ENCODE data around the gene CDCA7.
A peak's percentile ranks its signal among the peaks of the same experiment; 100 is the strongest.
"Not testable (repeated sequence)": the region's sequence is repeated elsewhere in the genome, so short reads cannot be mapped to it uniquely, and the experiment has no call there.

The CDCA7 gene

GRCh38 chr2:173354582-173355131 is at the start of gene CDCA7:
Gene CDCA7, plus strand, starts transcription at chr2:173354872. Its CDS starts 92 bp downstream, at chr2:173354964.
- ChIA-PET POLR2A (interaction anchor here (0.9 to 1.0 kb wide), 2 partner anchors 17 to 20 kb away, joined by 3 to 4 read pairs; no protein-coding TSS in a partner anchor), CTCF (no interaction called here)
- peak; percentile 90 for DNase-seq (ENCODE audit: extremely low spot score)
- TF ChIP-seq NFRKB (IDR thresholded peaks at IDR 0.05) (peak; percentile 84), SUZ12 (IDR thresholded peaks at IDR 0.05) (no peak), SP1 (IDR thresholded peaks at IDR 0.05) (no peak), ELF4 (IDR thresholded peaks at IDR 0.05) (no peak), FOXM1 (IDR thresholded peaks at IDR 0.05; ENCODE audit: borderline replicate concordance) (peak; percentile 95), L3MBTL2 (conservative IDR thresholded peaks at IDR 0.05) (peak; percentile 90), BHLHE40 (IDR thresholded peaks at IDR 0.05; ENCODE audit: borderline replicate concordance) (no peak), LEF1 (IDR thresholded peaks at IDR 0.05; ENCODE audit: borderline replicate concordance) (peak; percentile 92), CTBP1 (IDR thresholded peaks at IDR 0.05; ENCODE audit: borderline replicate concordance) (peak; percentile 68; the same call in 1 of the 2 replicates), ARNT (IDR thresholded peaks at IDR 0.05) (peak; percentile 82)

- TF ChIP-seq CTBP1 (IDR thresholded peaks at IDR 0.05; ENCODE audit: borderline replicate concordance) (no peak), SP1 (IDR thresholded peaks at IDR 0.05) (no peak), FOXK2 (IDR thresholded peaks at IDR 0.05) (no peak), HDGF (IDR thresholded peaks at IDR 0.05; ENCODE audit: borderline replicate concordance) (no peak), TARDBP (IDR thresholded peaks at IDR 0.05) (no peak), ARNT (IDR thresholded peaks at IDR 0.05) (no peak), BHLHE40 (IDR thresholded peaks at IDR 0.05; ENCODE audit: borderline replicate concordance) (no peak)
- no peak for DNase-seq (ENCODE audit: extremely low spot score)
- ChIA-PET CTCF (no interaction called here), POLR2A (no interaction called here)
These were observed 49.4 kb upstream of the CDCA7 start for GRCh38 chr2:173305303-173305702.

GRCh38 chr2:173307293-173307692 is 47.4 kb upstream of the CDCA7 start:
- no peak for DNase-seq (ENCODE audit: extremely low spot score)
- TF ChIP-seq HDGF (IDR thresholded peaks at IDR 0.05; ENCODE audit: borderline replicate concordance): no peak
- TF ChIP-seq SP1 (IDR thresholded peaks at IDR 0.05): no peak
- TF ChIP-seq PKNOX1 (IDR thresholded peaks at IDR 0.05): no peak
- no peak for TF ChIP-seq L3MBTL2 (conservative IDR thresholded peaks at IDR 0.05)
- TF ChIP-seq SUZ12 (IDR thresholded peaks at IDR 0.05): no peak
- no peak for TF ChIP-seq BHLHE40 (IDR thresholded peaks at IDR 0.05; ENCODE audit: borderline replicate concordance)
- ChIA-PET CTCF (interaction anchor here (1.7 kb wide), 1 partner anchor 12 kb away, joined by 4 read pairs; no protein-coding TSS in a partner anchor), POLR2A (no interaction called here)

GRCh38 chr2:173309370-173309769 is 45.3 kb upstream of the CDCA7 start:
- CTCF ChIA-PET; DNase-seq (ENCODE audit: extremely low spot score); POLR2A ChIA-PET: not testable (repeated sequence)

- POLR2A ChIA-PET: no interaction called here
- DNase-seq (ENCODE audit: extremely low spot score): no peak
- TF ChIP-seq FOXM1 (IDR thresholded peaks at IDR 0.05; ENCODE audit: borderline replicate concordance) (no peak), PKNOX1 (IDR thresholded peaks at IDR 0.05) (no peak), FOXA1 (IDR thresholded peaks at IDR 0.05) (no peak), TARDBP (IDR thresholded peaks at IDR 0.05) (no peak), ARNT (IDR thresholded peaks at IDR 0.05) (no peak), HDGF (IDR thresholded peaks at IDR 0.05; ENCODE audit: borderline replicate concordance) (no peak)
- CTCF ChIA-PET: no interaction called here
These were observed 42.6 kb upstream of the CDCA7 start for GRCh38 chr2:173311844-173312606.

GRCh38 chr2:173323371-173323770 is 31.3 kb upstream of the CDCA7 start:
- TF ChIP-seq SP1 (IDR thresholded peaks at IDR 0.05) (no peak), HDGF (IDR thresholded peaks at IDR 0.05; ENCODE audit: borderline replicate concordance) (no peak), L3MBTL2 (conservative IDR thresholded peaks at IDR 0.05) (no peak), CTBP1 (IDR thresholded peaks at IDR 0.05; ENCODE audit: borderline replicate concordance) (no peak), BHLHE40 (IDR thresholded peaks at IDR 0.05; ENCODE audit: borderline replicate concordance) (no peak), PKNOX1 (IDR thresholded peaks at IDR 0.05) (no peak), ELF4 (IDR thresholded peaks at IDR 0.05) (no peak), FOXK2 (IDR thresholded peaks at IDR 0.05) (no peak), TARDBP (IDR thresholded peaks at IDR 0.05) (no peak), ARNT (IDR thresholded peaks at IDR 0.05) (no peak), SUZ12 (IDR thresholded peaks at IDR 0.05) (no peak)
- no peak for DNase-seq (ENCODE audit: extremely low spot score)
- ChIA-PET POLR2A (no interaction called here), CTCF (no interaction called here)

- TF ChIP-seq HDGF (IDR thresholded peaks at IDR 0.05; ENCODE audit: borderline replicate concordance) (no peak), ELF4 (IDR thresholded peaks at IDR 0.05) (no peak), ARNT (IDR thresholded peaks at IDR 0.05) (no peak), ZNF384 (IDR thresholded peaks at IDR 0.05) (no peak), FOXM1 (IDR thresholded peaks at IDR 0.05; ENCODE audit: borderline replicate concordance) (no peak), PKNOX1 (IDR thresholded peaks at IDR 0.05) (no peak), FOXA1 (IDR thresholded peaks at IDR 0.05) (no peak), NFRKB (IDR thresholded peaks at IDR 0.05) (no peak), LEF1 (IDR thresholded peaks at IDR 0.05; ENCODE audit: borderline replicate concordance) (no peak), FOXK2 (IDR thresholded peaks at IDR 0.05) (no peak), BHLHE40 (IDR thresholded peaks at IDR 0.05; ENCODE audit: borderline replicate concordance) (no peak), L3MBTL2 (conservative IDR thresholded peaks at IDR 0.05) (no peak), CTBP1 (IDR thresholded peaks at IDR 0.05; ENCODE audit: borderline replicate concordance) (no peak), SUZ12 (IDR thresholded peaks at IDR 0.05) (no peak), TARDBP (IDR thresholded peaks at IDR 0.05) (no peak), SP1 (IDR thresholded peaks at IDR 0.05) (no peak)
- ChIA-PET CTCF (no interaction called here), POLR2A (no interaction called here)
- no peak for DNase-seq (ENCODE audit: extremely low spot score)
These were observed 27.9 kb upstream of the CDCA7 start for GRCh38 chr2:173326806-173327205.

Data from HEK293T (cell line).